PFSK-1 (cell line): ENCODE measurements around the gene GPR3.

Experiments used
- FOXP2 ChIP-seq: optimal IDR thresholded peaks from 2 replicates; pipeline ENCODE3; 2011; ENCODE audit warnings: borderline replicate concordance, control low read depth, inconsistent platforms; ENCODE audit not compliant: insufficient read depth; ENCODE audit errors: extremely low read length, extremely low read depth
- POLR2AphosphoS5 ChIP-seq: IDR thresholded peaks from 2 replicates; pipeline ENCODE4 v1.6.1; 2012; ENCODE audit warnings: low read depth, mild to moderate bottlenecking, control low read depth, low read length, moderate library complexity
- REST ChIP-seq, 2 experiments: IDR thresholded peaks; 2 replicates each; pipeline versions ENCODE4 v1.6.1 to v1.8.0; 2011 to 2012; ENCODE audit warnings: low read depth in 2 of 2, low read length in 2 of 2, control low read depth in 1 of 2, inconsistent platforms in 1 of 2, mild to moderate bottlenecking in 1 of 2, moderate library complexity in 1 of 2; ENCODE audit not compliant: insufficient read depth in 1 of 2
- SIN3A ChIP-seq: IDR thresholded peaks from 2 replicates; pipeline ENCODE4 v1.6.1; 2012; ENCODE audit warnings: mild to moderate bottlenecking, low read length, moderate library complexity, borderline replicate concordance; ENCODE audit not compliant: insufficient read depth
- TAF1 ChIP-seq: IDR thresholded peaks from 2 replicates; pipeline ENCODE4 v1.6.1; 2012; ENCODE audit warnings: low read length, control low read depth, borderline replicate concordance; ENCODE audit not compliant: insufficient read depth

Gene GPR3

DNA sequence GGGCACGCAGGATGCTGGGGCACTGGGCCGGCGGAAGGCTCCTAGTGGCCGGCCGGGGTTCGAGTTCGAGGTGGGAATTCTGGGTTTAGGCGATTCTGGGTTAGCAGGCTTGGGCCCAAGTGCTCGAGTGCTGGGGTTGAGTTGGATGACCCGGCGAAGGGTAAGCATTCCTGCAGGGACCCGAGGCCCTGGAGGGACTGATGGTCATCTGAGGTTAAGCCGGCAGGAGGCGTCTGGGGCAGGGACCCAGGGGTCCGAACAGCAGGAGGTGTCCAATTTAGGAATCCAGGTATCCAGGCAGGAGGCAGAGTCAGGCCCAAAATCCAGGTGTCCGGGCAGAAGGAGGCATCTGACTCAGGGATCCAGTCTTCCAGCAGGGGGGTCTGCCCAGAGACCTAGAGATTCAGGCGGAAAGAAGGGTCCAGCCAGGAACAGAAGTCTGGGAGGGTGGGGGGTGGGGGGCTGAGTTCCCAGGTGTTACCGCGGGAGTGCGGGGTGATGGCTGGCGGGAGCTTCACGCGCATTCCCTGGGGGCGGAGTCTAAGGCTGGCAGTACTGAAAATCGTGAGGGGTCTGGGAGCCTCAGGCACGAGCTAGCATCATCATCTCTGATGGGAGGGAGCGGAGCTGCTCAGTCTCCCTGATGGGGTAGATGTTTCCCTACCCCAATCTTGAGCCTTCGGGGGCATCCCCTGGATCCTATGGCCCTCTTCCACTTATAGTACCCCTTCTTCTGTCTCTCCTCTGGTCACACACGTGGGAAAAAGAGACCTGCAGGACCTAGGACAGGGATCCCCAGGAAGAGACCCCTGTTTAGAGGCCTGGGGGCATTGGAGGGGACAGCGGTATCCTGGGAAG lies 585 bp downstream of the GPR3 start:
- TF ChIP-seq SIN3A (no peak), REST (IDR thresholded peaks at IDR 0.05; ENCODE audit: insufficient read depth in 1 of 2, low read depth in 2 of 2, low read length in 2 of 2) (peak in 1 of 2 experiments; percentile 80; a peak in 2 of 4 replicates)

DNA sequence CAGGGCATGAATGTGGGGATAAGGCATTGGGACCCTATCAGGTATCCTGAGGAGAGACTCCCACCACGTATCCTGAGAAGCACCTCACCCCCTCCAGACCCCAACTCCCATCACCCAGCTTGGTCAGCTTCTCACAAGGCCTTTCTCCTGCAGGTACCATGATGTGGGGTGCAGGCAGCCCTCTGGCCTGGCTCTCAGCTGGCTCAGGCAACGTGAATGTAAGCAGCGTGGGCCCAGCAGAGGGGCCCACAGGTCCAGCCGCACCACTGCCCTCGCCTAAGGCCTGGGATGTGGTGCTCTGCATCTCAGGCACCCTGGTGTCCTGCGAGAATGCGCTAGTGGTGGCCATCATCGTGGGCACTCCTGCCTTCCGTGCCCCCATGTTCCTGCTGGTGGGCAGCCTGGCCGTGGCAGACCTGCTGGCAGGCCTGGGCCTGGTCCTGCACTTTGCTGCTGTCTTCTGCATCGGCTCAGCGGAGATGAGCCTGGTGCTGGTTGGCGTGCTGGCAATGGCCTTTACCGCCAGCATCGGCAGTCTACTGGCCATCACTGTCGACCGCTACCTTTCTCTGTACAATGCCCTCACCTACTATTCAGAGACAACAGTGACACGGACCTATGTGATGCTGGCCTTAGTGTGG lies 1.3 kb downstream of the GPR3 start:
- TF ChIP-seq FOXP2 (no peak), SIN3A (no peak), REST (IDR thresholded peaks at IDR 0.05; ENCODE audit: insufficient read depth in 1 of 2, low read depth in 2 of 2, low read length in 2 of 2) (no peak), POLR2AphosphoS5 (no peak), TAF1 (no peak)

DNA sequence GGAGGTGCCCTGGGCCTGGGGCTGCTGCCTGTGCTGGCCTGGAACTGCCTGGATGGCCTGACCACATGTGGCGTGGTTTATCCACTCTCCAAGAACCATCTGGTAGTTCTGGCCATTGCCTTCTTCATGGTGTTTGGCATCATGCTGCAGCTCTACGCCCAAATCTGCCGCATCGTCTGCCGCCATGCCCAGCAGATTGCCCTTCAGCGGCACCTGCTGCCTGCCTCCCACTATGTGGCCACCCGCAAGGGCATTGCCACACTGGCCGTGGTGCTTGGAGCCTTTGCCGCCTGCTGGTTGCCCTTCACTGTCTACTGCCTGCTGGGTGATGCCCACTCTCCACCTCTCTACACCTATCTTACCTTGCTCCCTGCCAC lies 1.8 kb downstream of the GPR3 start:
- TF ChIP-seq SIN3A, result no peak

- TF ChIP-seq SIN3A (no peak), FOXP2 (no peak), POLR2AphosphoS5 (no peak), TAF1 (no peak), REST (IDR thresholded peaks at IDR 0.05; ENCODE audit: insufficient read depth in 1 of 2, low read depth in 2 of 2, low read length in 2 of 2) (no peak)
These were observed 2.5 kb downstream of the GPR3 start for GRCh38 chr1:27394925-27395324.

- TF ChIP-seq TAF1 (no peak), POLR2AphosphoS5 (no peak; the same call in 1 of the 2 replicates), REST (IDR thresholded peaks at IDR 0.05; ENCODE audit: insufficient read depth in 1 of 2, low read depth in 2 of 2, low read length in 2 of 2) (no peak), FOXP2 (no peak), SIN3A (no peak)
These were observed 3.2 kb downstream of the GPR3 start for GRCh38 chr1:27395441-27396195.
